Activated CD4-positive, alpha-beta T cell treated with anti-CD3 and anti-CD28 coated beads, Interleukin-2, amount 50 U/mL, for 16 hours (primary cell): ENCODE data around the gene PIK3CD.
"Not testable (repeated sequence)": the region's sequence is repeated elsewhere in the genome, so short reads cannot be mapped to it uniquely, and the experiment has no call there.

Experiments used
- DNase-seq: peaks from one replicate; pipeline ENCODE4 v3.0.0-alpha.2; 2020

PIK3CD gene

GRCh38 chr1:9624081-9624480, 27.4 kb upstream of the PIK3CD start:
- no peak for DNase-seq

GRCh38 chr1:9625030-9625429, 26.5 kb upstream of the PIK3CD start:
- DNase-seq = not testable (repeated sequence)

- DNase-seq = peak; percentile 50
These were observed 25.3 kb upstream of the PIK3CD start for GRCh38 chr1:9626201-9626608.

- DNase-seq = peak; percentile 83
These were observed 22.7 kb upstream of the PIK3CD start for GRCh38 chr1:9628541-9629444.

GRCh38 chr1:9629445-9630201, 21.9 kb upstream of the PIK3CD start:
- peak; percentile 86 for DNase-seq

GRCh38 chr1:9630331-9631111, 21.0 kb upstream of the PIK3CD start:
- no peak for DNase-seq

GRCh38 chr1:9631613-9632012, 19.9 kb upstream of the PIK3CD start:
- no peak for DNase-seq

GRCh38 chr1:9633493-9633892, 18.0 kb upstream of the PIK3CD start:
- DNase-seq = no peak

- DNase-seq = no peak
These were observed 16.9 kb upstream of the PIK3CD start for GRCh38 chr1:9634582-9634981.

GRCh38 chr1:9639227-9639626, 12.3 kb upstream of the PIK3CD start:
- no peak for DNase-seq

- DNase-seq = peak; percentile 27
These were observed 7.9 kb upstream of the PIK3CD start for GRCh38 chr1:9643351-9644256.

GRCh38 chr1:9646037-9646436, 5.5 kb upstream of the PIK3CD start:
- no peak for DNase-seq

GRCh38 chr1:9648171-9648570, 3.4 kb upstream of the PIK3CD start:
- DNase-seq = no peak

GRCh38 chr1:9649769-9650168, 1.8 kb upstream of the PIK3CD start:
- no peak for DNase-seq

- DNase-seq = no peak
These were observed 339 bp upstream of the PIK3CD start for GRCh38 chr1:9651220-9651564.

- peak; percentile 72 for DNase-seq
These were observed 1.1 kb downstream of the PIK3CD start for GRCh38 chr1:9652379-9653209.

- DNase-seq = no peak
These were observed 1.6 kb downstream of the PIK3CD start for GRCh38 chr1:9653210-9653490.

GRCh38 chr1:9653491-9654050, 2.0 kb downstream of the PIK3CD start:
- DNase-seq = peak; percentile 58

GRCh38 chr1:9654051-9654833, 2.7 kb downstream of the PIK3CD start:
- DNase-seq = peak; percentile 53
